Cerebellar nuclear complex (tissue), 1 donor: ENCODE results near the gene MAML2.

Experiments
- DNase-seq, 2 experiments: peaks; one replicate each; lab custom pipeline; 2025; lab: John Stamatoyannopoulos, UW

The MAML2 gene

GRCh38 chr11:96156379-96156722 is 186.6 kb downstream of the MAML2 start:
- no peak for DNase-seq

- peak; percentile 38 to 78 for DNase-seq
Observed at GRCh38 chr11:96155627-96156378, 187.2 kb downstream of the MAML2 start.

- peak; percentile 39 to 41 for DNase-seq
Observed at GRCh38 chr11:96154802-96155520, 188.0 kb downstream of the MAML2 start.

GRCh38 chr11:96152623-96153022 is 190.4 kb downstream of the MAML2 start:
- DNase-seq: no peak

GRCh38 chr11:96151501-96151900 is 191.5 kb downstream of the MAML2 start:
- DNase-seq: no peak

GRCh38 chr11:96150609-96151008 is 192.4 kb downstream of the MAML2 start:
- no peak for DNase-seq

- no peak for DNase-seq
Observed at GRCh38 chr11:96149743-96150555, 193.0 kb downstream of the MAML2 start.

GRCh38 chr11:96147906-96148486 is 195.0 kb downstream of the MAML2 start:
- no peak for DNase-seq

GRCh38 chr11:96147186-96147585 is 195.8 kb downstream of the MAML2 start:
- DNase-seq: no peak

GRCh38 chr11:96146765-96147164 is 196.2 kb downstream of the MAML2 start:
- DNase-seq: no peak

- DNase-seq: no peak
Observed at GRCh38 chr11:96145163-96145585, 197.8 kb downstream of the MAML2 start.

- DNase-seq: no peak
Observed at GRCh38 chr11:96144553-96144952, 198.4 kb downstream of the MAML2 start.

GRCh38 chr11:96143041-96143521 is 199.9 kb downstream of the MAML2 start:
- DNase-seq: peak; percentile 6 to 65

GRCh38 chr11:96141626-96142025 is 201.4 kb downstream of the MAML2 start:
- peak; percentile 14 to 73 for DNase-seq

GRCh38 chr11:96139691-96140090 is 203.3 kb downstream of the MAML2 start:
- DNase-seq: no peak

GRCh38 chr11:96137373-96137772 is 205.6 kb downstream of the MAML2 start:
- no peak for DNase-seq

- no peak for DNase-seq
Observed at GRCh38 chr11:96136613-96137298, 206.2 kb downstream of the MAML2 start.

GRCh38 chr11:96134602-96135001 is 208.4 kb downstream of the MAML2 start:
- DNase-seq: no peak

- no peak for DNase-seq
Observed at GRCh38 chr11:96132437-96132836, 210.6 kb downstream of the MAML2 start.

GRCh38 chr11:96130061-96130620 is 212.9 kb downstream of the MAML2 start:
- DNase-seq: no peak

- no peak for DNase-seq
Observed at GRCh38 chr11:96127596-96127959, 215.4 kb downstream of the MAML2 start.
